GM21737 (cell line): ENCODE data around the gene PEX12.
"Not testable (repeated sequence)": the region's sequence is repeated elsewhere in the genome, so short reads cannot be mapped to it uniquely, and the experiment has no call there.

Source experiments
- ATAC-seq: cut with Tn5 transposase; IDR thresholded peaks from one replicate; pipeline ENCODE4 v1.9.1; 2021; ENCODE audit warnings: mild to moderate bottlenecking, moderate library complexity; ENCODE audit not compliant: unreplicated experiment

The PEX12 gene

GRCh38 chr17:35537601-35538141 lies 40.7 kb downstream of the PEX12 start, which contains the start of gene SLFN12L:
Gene SLFN12L (minus strand): TSS chr17:35537678. CDS start chr17:35522364, 15,314 bp downstream.
- no peak for ATAC-seq

- ATAC-seq = no peak
Observed at GRCh38 chr17:35536664-35537171, 41.7 kb downstream of the PEX12 start.

GRCh38 chr17:35535406-35535805 lies 43.0 kb downstream of the PEX12 start:
- not testable (repeated sequence) for ATAC-seq

GRCh38 chr17:35534576-35535093 lies 43.7 kb downstream of the PEX12 start:
- ATAC-seq = no peak

GRCh38 chr17:35531160-35531559 lies 47.2 kb downstream of the PEX12 start:
- ATAC-seq = no peak

- ATAC-seq = no peak
Observed at GRCh38 chr17:35529866-35530265, 48.5 kb downstream of the PEX12 start.

GRCh38 chr17:35529326-35529725 lies 49.0 kb downstream of the PEX12 start:
- ATAC-seq = not testable (repeated sequence)
